Esophagus squamous epithelium (tissue), 4 donors: ENCODE results near the gene IBA57.

Experiments
- CTCF ChIP-seq, 6 experiments: fragments of 450-650 bp in 4 of 6; fragments of 200-600 bp in 2 of 6; sonication (generic) in 2 of 6; IDR thresholded peaks; one replicate each; pipeline ENCODE4 v1.5.1; 2016 to 2019; ENCODE audit warnings: antibody characterized with exemption in 6 of 6, mild to moderate bottlenecking in 4 of 6, moderate library complexity in 4 of 6
- POLR2A ChIP-seq, 4 donors: fragments of 450-650 bp; IDR thresholded peaks; one replicate each; pipeline ENCODE4 v1.6.1; 2017; ENCODE audit warnings: antibody characterized with exemption in 4 of 4, mild to moderate bottlenecking in 4 of 4, moderate library complexity in 3 of 4

GRCh38 chr1:228215663-228216116 lies 50.1 kb downstream of the IBA57 start:
- TF ChIP-seq CTCF (IDR thresholded peaks at IDR 0.05) (no peak), POLR2A (IDR thresholded peaks at IDR 0.05) (no peak)
